ENCODE measurements around the gene SLC38A7.

The SLC38A7 gene

GRCh38 chr16:58634265-58634802 is 50.2 kb downstream of the SLC38A7 start:
- no peak for DNase-seq

GRCh38 chr16:58629733-58630640 is 54.6 kb downstream of the SLC38A7 start, which contains the start of gene CNOT1:
CNOT1 (minus strand) TSS chr16:58629826; CDS start chr16:58599337, 30,489 bp downstream.
- DNase-seq: peak; percentile 96

GRCh38 chr16:58628845-58629732 is 55.5 kb downstream of the SLC38A7 start:
- DNase-seq: peak; percentile 4

GRCh38 chr16:58624209-58624608 is 60.4 kb downstream of the SLC38A7 start:
- DNase-seq: no peak

DNA sequence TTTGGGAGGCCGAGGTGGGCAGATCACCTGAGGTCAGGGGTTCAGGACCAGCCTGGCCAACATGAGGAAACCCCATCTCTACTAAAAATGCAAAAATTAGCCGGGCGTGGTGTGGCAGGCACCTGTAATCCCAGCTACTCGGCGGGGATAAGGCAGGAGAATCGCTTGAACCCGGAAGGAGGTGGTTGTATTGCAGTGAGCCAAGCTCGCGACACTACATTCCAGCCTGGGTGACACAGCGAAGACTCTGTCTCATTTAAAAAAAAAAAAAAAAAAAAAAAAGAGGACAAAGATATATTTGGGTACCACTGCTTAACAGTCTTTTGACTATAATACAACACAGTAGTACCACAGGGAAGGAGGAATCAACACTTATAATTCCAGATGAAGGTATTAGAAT is 64.2 kb downstream of the SLC38A7 start:
- DNase-seq: no peak

- no peak for DNase-seq
These were observed 69.3 kb downstream of the SLC38A7 start for GRCh38 chr16:58615280-58615679.

Data from NCI-H1105 treated with DMSO at 0.1 percent for 48 hours (cell line).